H9 (cell line): ENCODE results near the gene DDX55. TPM values are rescaled to one million over a fixed set of nuclear protein-coding genes. Genes with fewer than 3 reads are reported as not detected.

Source experiments
- DNase-seq: peaks from one replicate; pipeline ENCODE4 v3.0.0-alpha.2; 2017
- H2AFZ ChIP-seq: one replicate; pipeline ENCODE4 v1.6.1; 2013; ENCODE audit warnings: mild to moderate bottlenecking, low read length, control low read depth, moderate library complexity
- H2AK5ac ChIP-seq: 2 replicates; pipeline ENCODE4 v1.6.1; 2013; ENCODE audit warnings: low read length, control low read depth, mixed read lengths; ENCODE audit not compliant: insufficient read length
- H2BK120ac ChIP-seq: one replicate; pipeline ENCODE4 v1.6.1; 2013; ENCODE audit warnings: low read depth, mild to moderate bottlenecking, low read length, control low read depth, inconsistent platforms; ENCODE audit not compliant: poor library complexity, severe bottlenecking
- H2BK12ac ChIP-seq: 2 replicates; pipeline ENCODE4 v1.6.1; 2013; ENCODE audit warnings: low read length, control low read depth, mixed read lengths, low read depth; ENCODE audit not compliant: insufficient read length
- H2BK15ac ChIP-seq: 2 replicates; pipeline ENCODE4 v1.6.1; 2013; ENCODE audit warnings: low read depth, low read length, control low read depth
- H2BK20ac ChIP-seq: one replicate; pipeline ENCODE4 v1.6.1; 2013; ENCODE audit warnings: low read depth, mild to moderate bottlenecking, low read length, control low read depth, inconsistent platforms; ENCODE audit not compliant: poor library complexity, severe bottlenecking
- H2BK5ac ChIP-seq: 2 replicates; pipeline ENCODE4 v1.6.1; 2013; ENCODE audit warnings: low read length, control low read depth, mixed read lengths; ENCODE audit not compliant: insufficient read length
- H3K14ac ChIP-seq: 2 replicates; pipeline ENCODE4 v1.6.1; 2013; ENCODE audit warnings: low read length, control low read depth; ENCODE audit not compliant: insufficient read depth
- H3K18ac ChIP-seq: 2 replicates; pipeline ENCODE4 v1.6.1; 2013; ENCODE audit warnings: low read depth, mild to moderate bottlenecking, mixed read lengths, low read length, control low read depth; ENCODE audit not compliant: insufficient read length
- H3K23ac ChIP-seq: 2 replicates; pipeline ENCODE4 v1.6.1; 2013; ENCODE audit warnings: low read length, control low read depth, mixed read lengths, low read depth; ENCODE audit not compliant: insufficient read length
- H3K23me2 ChIP-seq: 2 replicates; pipeline ENCODE4 v1.6.1; 2013; ENCODE audit warnings: low read depth, mild to moderate bottlenecking, mixed read lengths, low read length, control low read depth; ENCODE audit not compliant: insufficient read length, poor library complexity, severe bottlenecking
- H3K27ac ChIP-seq: 2 replicates; pipeline ENCODE4 v1.5.1; 2013; ENCODE audit warnings: low read length, control low read depth, mixed read lengths, low read depth; ENCODE audit not compliant: insufficient read length
- H3K27me3 ChIP-seq: 2 replicates; pipeline ENCODE4 v1.6.1; 2013; ENCODE audit warnings: low read length, control low read depth, inconsistent platforms; ENCODE audit not compliant: insufficient read depth
- H3K4ac ChIP-seq: 2 replicates; pipeline ENCODE4 v1.6.1; 2013; ENCODE audit warnings: low read depth, mild to moderate bottlenecking, control low read depth, inconsistent platforms, low read length, moderate library complexity
- H3K4me1 ChIP-seq: 2 replicates; pipeline ENCODE4 v1.6.1; 2013; ENCODE audit warnings: low read length, control low read depth, inconsistent platforms; ENCODE audit not compliant: insufficient read depth
- H3K4me2 ChIP-seq: 2 replicates; pipeline ENCODE4 v1.6.1; 2013; ENCODE audit warnings: low read length, control low read depth, mixed read lengths; ENCODE audit not compliant: insufficient read length, insufficient read depth
- H3K56ac ChIP-seq: 2 replicates; pipeline ENCODE4 v1.6.1; 2013; ENCODE audit warnings: low read depth, mild to moderate bottlenecking, mixed read lengths, low read length, control low read depth; ENCODE audit not compliant: insufficient read length
- H3K79me1 ChIP-seq: 2 replicates; pipeline ENCODE4 v1.6.1; 2013; ENCODE audit warnings: low read depth, mild to moderate bottlenecking, moderate library complexity, low read length, control low read depth, inconsistent platforms; ENCODE audit not compliant: insufficient read depth, poor library complexity, severe bottlenecking
- H3K79me2 ChIP-seq: 2 replicates; pipeline ENCODE4 v1.6.1; 2013; ENCODE audit warnings: low read length, control low read depth, inconsistent platforms; ENCODE audit not compliant: insufficient read depth
- H3K9ac ChIP-seq: 2 replicates; pipeline ENCODE4 v1.6.1; 2013; ENCODE audit warnings: low read length, control low read depth, mixed read lengths; ENCODE audit not compliant: insufficient read length; ENCODE audit errors: extremely low read depth
- H3K9me3 ChIP-seq: one replicate; pipeline ENCODE4 v1.6.1; 2013; ENCODE audit warnings: low read depth, low read length, inconsistent platforms; ENCODE audit not compliant: control insufficient read depth
- H3T11ph ChIP-seq: one replicate; pipeline ENCODE4 v1.6.1; 2013; ENCODE audit warnings: mild to moderate bottlenecking, low read length, control low read depth, inconsistent platforms
- H4K20me1 ChIP-seq: one replicate; pipeline ENCODE4 v1.6.1; 2013; ENCODE audit not compliant: control insufficient read depth, insufficient read length, insufficient read depth
- H4K5ac ChIP-seq: 2 replicates; pipeline ENCODE4 v1.6.1; 2013; ENCODE audit warnings: low read depth, mild to moderate bottlenecking, mixed read lengths, low read length, control low read depth; ENCODE audit not compliant: insufficient read length
- H4K8ac ChIP-seq: replicated peaks from 2 replicates; pipeline ENCODE4 v1.6.1; 2013; ENCODE audit warnings: low read length, control low read depth, mixed read lengths, low read depth; ENCODE audit not compliant: insufficient read length
- H4K91ac ChIP-seq: 2 replicates; pipeline ENCODE4 v1.6.1; 2013; ENCODE audit warnings: low read depth, mild to moderate bottlenecking, moderate library complexity, mixed read lengths, low read length, control low read depth; ENCODE audit not compliant: insufficient read length
- H3K27ac Mint-ChIP-seq, 3 experiments: 2 replicates in 2 of 3; 3 replicates in 1 of 3; pipeline ENCODE4 v1.8.0; 2020 to 2021; ENCODE audit warnings: mixed read lengths in 3 of 3, mild to moderate bottlenecking in 1 of 3, moderate library complexity in 1 of 3
- H3K27me3 Mint-ChIP-seq: 2 replicates; pipeline ENCODE4 v1.8.0; 2021; ENCODE audit warnings: low read depth, mild to moderate bottlenecking, moderate library complexity, mixed read lengths
- H3K36me3 Mint-ChIP-seq, 3 experiments: 2 replicates in 2 of 3; 3 replicates in 1 of 3; pipeline ENCODE4 v1.8.0; 2020 to 2021; ENCODE audit warnings: low read depth in 3 of 3, mixed read lengths in 3 of 3; ENCODE audit not compliant: insufficient read depth in 1 of 3
- H3K4me1 Mint-ChIP-seq, 2 experiments: 2 replicates each; pipeline ENCODE4 v1.8.0; 2020; ENCODE audit warnings: mixed read lengths in 2 of 2
- H3K4me3 Mint-ChIP-seq, 2 experiments: 2 replicates in 1 of 2; 3 replicates in 1 of 2; pipeline ENCODE4 v1.8.0; 2020 to 2021; ENCODE audit warnings: mild to moderate bottlenecking in 2 of 2, mixed read lengths in 2 of 2, moderate library complexity in 1 of 2
- H3K9me3 Mint-ChIP-seq, 2 experiments: 2 replicates in 1 of 2; 3 replicates in 1 of 2; pipeline ENCODE4 v1.8.0; 2020; ENCODE audit warnings: mild to moderate bottlenecking in 2 of 2, mixed read lengths in 2 of 2, moderate library complexity in 1 of 2
- CTCF ChIP-seq: fragments of 200-600 bp; sonication (generic); conservative IDR thresholded peaks from 3 replicates; pipeline ENCODE4 v1.8.0; 2021; ENCODE audit warnings: antibody characterized with exemption, mild to moderate bottlenecking
- WGBS: extraction: QIAGEN DNeasy Blood & Tissue Kit; methylation state at CpG from one replicate; pipeline ENCODE4 v1.1.7; 2013; ENCODE audit warnings: missing lambda C conversion rate, low lambda C conversion rate, mixed read lengths; ENCODE audit not compliant: insufficient read length; ENCODE audit errors: extremely low coverage; 5-methylcytosine and 5-hydroxymethylcytosine counted together
- total RNA-seq: library from RNA; stranded (reverse); gene quantifications from 2 replicates; pipeline ENCODE4 v1.2.1, GENCODE V29; 2021

The DDX55 gene
- total RNA-seq, 1 experiment from 2014 or later: 51.7 TPM

GRCh38 chr12:123607756-123608155 lies 5.9 kb downstream of the DDX55 start:
- Histone ChIP-seq H3K23ac (no peak overlapping the region), H3K18ac (no peak overlapping the region), H3K4me1 (no peaks in the 10 kb centered on the region; the same call in 1 of the 2 replicates), H2BK20ac (no peak overlapping the region), H3K9ac (no peak overlapping the region), H2BK120ac (no peak overlapping the region), H2BK15ac (no peak overlapping the region), H3K79me2 (peaks cover 15% of the 10 kb centered on the region; the same call in 1 of the 2 replicates), H2BK12ac (no peak overlapping the region), H2AK5ac (no peak overlapping the region), H3K9me3 (no peaks in the 10 kb centered on the region), H3K4me2 (no peak overlapping the region), H4K5ac (no peak overlapping the region), H3T11ph (no peak overlapping the region), H4K20me1 (peaks cover 3% of the 10 kb centered on the region), H4K8ac (no peak overlapping the region), H3K4ac (no peak overlapping the region), H3K27me3 (no peaks in the 10 kb centered on the region), H4K91ac (no peak overlapping the region), H3K14ac (no peak overlapping the region), H3K23me2 (peaks cover 4% of the 10 kb centered on the region), H3K56ac (no peak overlapping the region), H3K79me1 (peaks cover 3% of the 10 kb centered on the region), H2AFZ (no peak overlapping the region), H2BK5ac (no peak overlapping the region), H3K27ac (no peak overlapping the region)
- TF ChIP-seq CTCF: no peak
- Mint-ChIP-seq H3K4me3 (no peak overlapping the region; a peak in 1 of 5 replicates), H3K4me1 (peaks cover 4 to 5% of the 10 kb centered on the region in 2 experiments), H3K27ac (no peak overlapping the region), H3K9me3 (no peaks in the 10 kb centered on the region), H3K27me3 (no peaks in the 10 kb centered on the region), H3K36me3 (peaks cover 58 to 86% (median 85%) of the 10 kb centered on the region in 3 experiments; a peak in 6 of 7 replicates)
- WGBS: no CpG with 5 or more reads among the region's 4 CpGs
- DNase-seq: no peak
